ENCODE results near the gene MICAL3. TPM values are rescaled to one million over a fixed set of nuclear protein-coding genes. Genes with fewer than 3 reads are reported as not detected.
"Not testable (repeated sequence)": the region's sequence is repeated elsewhere in the genome, so short reads cannot be mapped to it uniquely, and the experiment has no call there.

Gene MICAL3
- 0.98 TPM for total RNA-seq (2013)
- polyA plus RNA-seq: under 1 TPM in 2 of 3 donors, not detected in 1; 0.23 to 0.84 TPM
- polyA minus RNA-seq: 1.5 and 2.2 TPM in 2 replicates
- total RNA-seq: 1.9 to 9.3 (median 2.5) reads per million in 11 experiments

GRCh38 chr22:18024276-18024939, at the start of gene MICAL3:
Gene MICAL3, minus strand, starts transcription at chr22:18024561. Its CDS starts 117,749 bp downstream, at chr22:17906812.
- peak within 1 kb of the TSS; percentile 63 to 93 for H3K4me3 Mint-ChIP-seq
- intact Hi-C loops (cut with micrococcal nuclease): no loop called here
- 1% methylated on average over 56 of the region's 56 CpGs for whole genome bisulfite sequencing (ENCODE audit: insufficient coverage)

GRCh38 chr22:18073927-18074326, 49.6 kb upstream of the MICAL3 start:
- not testable (repeated sequence) for H3K9me3 Mint-ChIP-seq; H3K4me3 ChIP-seq (replicated peaks in 1 of 3; ENCODE audit: low read depth in 2 of 3, low read length in 3 of 3); H2AFZ ChIP-seq (ENCODE audit: insufficient read depth, low read depth, low read length, poor library complexity, severe bottlenecking); H3K36me3 Mint-ChIP-seq; H3K27ac ChIP-seq (ENCODE audit: low read depth in 1 of 2, low read length in 2 of 2); H4K20me1 ChIP-seq (ENCODE audit: insufficient read depth, low read length); H3K36me3 ChIP-seq (replicated peaks in 1 of 2; ENCODE audit: control insufficient read depth in 1 of 2, insufficient read depth in 2 of 2, low read length in 2 of 2); H3K9me3 ChIP-seq (replicated peaks in 1 of 2; ENCODE audit: control insufficient read depth in 1 of 2, insufficient read depth in 1 of 2, low read length in 2 of 2); H3K27me3 ChIP-seq (ENCODE audit: control insufficient read depth in 2 of 2, insufficient read depth in 2 of 2, low read length in 2 of 2); H3K9ac ChIP-seq (ENCODE audit: insufficient read depth, low read length, poor library complexity, severe bottlenecking); H3K27ac Mint-ChIP-seq; DNase-seq; H3K27me3 Mint-ChIP-seq (ENCODE audit: low read depth in 3 of 3); H3K4me3 Mint-ChIP-seq; H3K4me2 ChIP-seq (replicated peaks; ENCODE audit: extremely low read depth, low read length, poor library complexity, severe bottlenecking)
- Histone ChIP-seq H3K79me2 (ENCODE audit: insufficient read depth, low read length) (peaks cover 21% of the 10 kb centered on the region), H3K4me1 (ENCODE audit: control insufficient read depth in 1 of 2, insufficient read depth in 2 of 2, low read length in 2 of 2) (peaks cover 19 to 24% of the 10 kb centered on the region in 2 donors)
- intact Hi-C loops (cut with micrococcal nuclease): loop anchor here (10.0 kb wide), 2 partner anchors 329 to 989 kb away; partner anchors contain the start of gene IL17RA (in 1 of the 2)
- peaks cover 17% of the 10 kb centered on the region for H3K4me1 Mint-ChIP-seq
- 92% methylated on average over 3 of the region's 4 CpGs for WGBS (ENCODE audit: insufficient coverage)

More at GRCh38 chr22:18024276-18024939, at the start of gene MICAL3:
- Histone ChIP-seq H3K4me1 (ENCODE audit: control insufficient read depth in 1 of 2, insufficient read depth in 2 of 2, low read length in 2 of 2) (peaks cover 6 to 12% of the 10 kb centered on the region in 2 donors), H3K27ac (ENCODE audit: low read depth in 1 of 2, low read length in 2 of 2) (no peak within 1 kb of the TSS), H3K27me3 (ENCODE audit: control insufficient read depth in 2 of 2, insufficient read depth in 2 of 2, low read length in 2 of 2) (peaks cover 25 to 48% of the 10 kb centered on the region in 2 donors), H3K36me3 (replicated peaks in 1 of 2; ENCODE audit: control insufficient read depth in 1 of 2, insufficient read depth in 2 of 2, low read length in 2 of 2) (no peaks in the 10 kb centered on the region), H3K9ac (ENCODE audit: insufficient read depth, low read length, poor library complexity, severe bottlenecking) (no peak within 1 kb of the TSS), H4K20me1 (ENCODE audit: insufficient read depth, low read length) (no peaks in the 10 kb centered on the region), H3K79me2 (ENCODE audit: insufficient read depth, low read length) (no peaks in the 10 kb centered on the region), H3K4me2 (replicated peaks; ENCODE audit: extremely low read depth, low read length, poor library complexity, severe bottlenecking) (peak within 1 kb of the TSS; percentile 57), H3K4me3 (replicated peaks in 1 of 3; ENCODE audit: low read depth in 2 of 3, low read length in 3 of 3) (peak within 1 kb of the TSS in 1 of 3 experiments; percentile 63), H3K9me3 (replicated peaks in 1 of 2; ENCODE audit: control insufficient read depth in 1 of 2, insufficient read depth in 1 of 2, low read length in 2 of 2) (peaks cover 0 to 6% of the 10 kb centered on the region in 2 donors), H2AFZ (ENCODE audit: insufficient read depth, low read depth, low read length, poor library complexity, severe bottlenecking) (peak within 1 kb of the TSS; percentile 53)
- Mint-ChIP-seq H3K9me3 (peaks cover 0 to 9% (median 0%) of the 10 kb centered on the region in 7 donors), H3K4me1 (peaks cover 15% of the 10 kb centered on the region), H3K27ac (no peak within 1 kb of the TSS), H3K27me3 (ENCODE audit: low read depth in 3 of 3) (peaks cover 54 to 60% (median 60%) of the 10 kb centered on the region in 3 donors), H3K36me3 (peaks cover 0 to 8% of the 10 kb centered on the region in 2 donors)
- peak in 1 of 3 donors; percentile 7 for DNase-seq
- peak; percentile 29 for TF ChIP-seq CTCF (IDR thresholded peaks at IDR 0.05)

Data from CD14-positive monocyte (primary cell).